HCT116 (cell line): ENCODE results near the gene SGIP1. TPM values are rescaled to one million over a fixed set of nuclear protein-coding genes. Genes with fewer than 3 reads are reported as not detected.

Experiments
- ATAC-seq: fragments of 200-7000 bp; cut with Tn5 transposase; 2 replicates; pipeline ENCODE4 v1.9.1; 2020; ENCODE audit warnings: mild to moderate bottlenecking, moderate library complexity
- BruUV-seq: library from RNA; stranded (reverse); fragments of 400-500 nt; replicated peaks from 2 replicates; lab custom pipeline; 2021; lab: Mats Ljungman, UMichigan
- CTCF ChIA-PET: fragments of 300-600 bp; sonication (Branson Sonifier 250); formaldehyde crosslinking; loops from one replicate; lab custom pipeline; 2021; ENCODE audit warnings: antibody characterized with exemption; lab: Charles Lee
- POLR2A ChIA-PET: fragments of 300-600, 350-600 bp; sonication (Branson Sonifier 250); formaldehyde crosslinking; loops from one replicate; lab custom pipeline; 2021; ENCODE audit warnings: antibody characterized with exemption; lab: Charles Lee
- RAD21 ChIA-PET, 2 experiments: fragments of 300-600 bp; sonication (Branson Sonifier 250); formaldehyde crosslinking; loops; one replicate each; lab custom pipeline; 2023; ENCODE audit warnings: low total read pairs in 2 of 2; ENCODE audit not compliant: uncharacterized antibody in 2 of 2, unreplicated experiment in 2 of 2, low non-redundant PET in 1 of 2; lab: Charles Lee
- DNase-seq: peaks from one replicate; pipeline ENCODE4 v3.0.0-alpha.2; 2010; ENCODE audit warnings: low read depth, low spot score
- H2AFZ ChIP-seq: fragments of 200-600 bp; shearing (Covaris generic), sonication (generic); 2 replicates; pipeline ENCODE4 v1.6.1; 2017; ENCODE audit warnings: low read depth, mixed run types, mixed read lengths, antibody characterized with exemption, low read length; ENCODE audit not compliant: poor library complexity, severe bottlenecking
- H3K27ac ChIP-seq: 2 replicates; pipeline ENCODE4 v1.5.1; 2012; ENCODE audit warnings: low read depth, low read length
- H3K27me3 ChIP-seq: fragments of 200-600 bp; sonication (generic); 2 replicates; pipeline ENCODE4 v1.6.1; 2016; ENCODE audit warnings: mixed run types, low read length, mixed read lengths; ENCODE audit not compliant: insufficient read depth
- H3K36me3 ChIP-seq, 2 experiments: fragments of 200-500 bp in 1 of 2; fragments of 200-600 bp in 1 of 2; sonication (Bioruptor generic) in 1 of 2; sonication (generic) in 1 of 2; 2 replicates each; pipeline versions ENCODE4 v1.5.1 to v1.6.1; 2014 to 2016; ENCODE audit warnings: low read length in 2 of 2, inconsistent platforms in 1 of 2, mixed read lengths in 1 of 2, mixed run types in 1 of 2; ENCODE audit not compliant: insufficient read depth in 2 of 2, control insufficient read depth in 1 of 2
- H3K4me1 ChIP-seq, 2 experiments: fragments of 200-600 bp in 1 of 2; sonication (generic) in 1 of 2; 2 replicates each; pipeline versions ENCODE4 v1.5.1 to v1.6.1; 2012 to 2017; ENCODE audit warnings: low read length in 2 of 2, inconsistent platforms in 1 of 2, mild to moderate bottlenecking in 1 of 2, mixed read lengths in 1 of 2, mixed run types in 1 of 2, moderate library complexity in 1 of 2; ENCODE audit not compliant: insufficient read depth in 2 of 2, control insufficient read depth in 1 of 2
- H3K4me2 ChIP-seq: fragments of 200-600 bp; sonication (generic); 2 replicates; pipeline ENCODE4 v1.6.1; 2017; ENCODE audit warnings: mixed run types, low read length, mixed read lengths
- H3K4me3 ChIP-seq, 2 experiments: fragments of 200-600 bp in 1 of 2; sonication (generic) in 1 of 2; replicated peaks in 1 of 2; 2 replicates each; pipeline ENCODE4 v1.5.1; 2011 to 2016; ENCODE audit warnings: low read length in 2 of 2, control low read depth in 1 of 2, low read depth in 1 of 2, mild to moderate bottlenecking in 1 of 2, mixed read lengths in 1 of 2, mixed run types in 1 of 2
- H3K79me2 ChIP-seq: fragments of 200-600 bp; sonication (generic); 2 replicates; pipeline ENCODE4 v1.6.1; 2017; ENCODE audit warnings: mild to moderate bottlenecking, mixed run types, low read length, moderate library complexity, mixed read lengths; ENCODE audit not compliant: insufficient read depth
- H3K9ac ChIP-seq: fragments of 200-600 bp; sonication (generic); 2 replicates; pipeline ENCODE4 v1.6.1; 2016; ENCODE audit warnings: low read length, mixed read lengths
- H3K9me2 ChIP-seq: fragments of 200-600 bp; sonication (generic), shearing (Covaris generic); 2 replicates; pipeline ENCODE4 v1.6.1; 2017; ENCODE audit warnings: mixed run types, mild to moderate bottlenecking, moderate library complexity; ENCODE audit not compliant: insufficient read depth
- H3K9me3 ChIP-seq, 2 experiments: fragments of 200-500 bp in 1 of 2; fragments of 200-600 bp in 1 of 2; sonication (Bioruptor generic) in 1 of 2; sonication (generic) in 1 of 2; 2 replicates each; pipeline ENCODE4 v1.6.1; 2014 to 2017; ENCODE audit warnings: low read length in 2 of 2, mixed read lengths in 2 of 2, inconsistent platforms in 1 of 2, low read depth in 1 of 2, mild to moderate bottlenecking in 1 of 2, mixed run types in 1 of 2, moderate library complexity in 1 of 2; ENCODE audit not compliant: control insufficient read depth in 1 of 2, insufficient read depth in 1 of 2
- H4K20me1 ChIP-seq: fragments of 200-600 bp; sonication (generic), shearing (Covaris generic); 2 replicates; pipeline ENCODE4 v1.6.1; 2017; ENCODE audit warnings: mixed run types, mild to moderate bottlenecking, moderate library complexity; ENCODE audit not compliant: insufficient read depth
- ATF3 ChIP-seq: IDR thresholded peaks from 2 replicates; pipeline ENCODE4 v1.6.1; 2012
- CBX3 ChIP-seq: IDR thresholded peaks from 2 replicates; pipeline ENCODE4 v1.6.1; 2012; ENCODE audit warnings: low read depth
- CEBPB ChIP-seq: IDR thresholded peaks from 2 replicates; pipeline ENCODE4 v1.6.1; 2012; ENCODE audit warnings: low read depth
- EGR1 ChIP-seq: IDR thresholded peaks from 2 replicates; pipeline ENCODE4 v1.6.1; 2012; ENCODE audit warnings: low read depth
- EZH2 ChIP-seq: fragments of 200-600 bp; sonication (generic); IDR thresholded peaks from 2 replicates; pipeline ENCODE4 v1.6.1; 2017; ENCODE audit warnings: antibody characterized with exemption, mixed run types
- EZH2phosphoT487 ChIP-seq: fragments of 200-600 bp; IDR thresholded peaks from 2 replicates; pipeline ENCODE4 v1.6.1; 2018; ENCODE audit warnings: antibody characterized with exemption, borderline replicate concordance
- JUND ChIP-seq: IDR thresholded peaks from 2 replicates; pipeline ENCODE4 v1.6.1; 2012
- MAX ChIP-seq: IDR thresholded peaks from 2 replicates; pipeline ENCODE4 v1.6.1; 2012
- SIN3A ChIP-seq: IDR thresholded peaks from 2 replicates; pipeline ENCODE4 v1.6.1; 2012; ENCODE audit warnings: low read depth
- SP1 ChIP-seq: IDR thresholded peaks from 2 replicates; pipeline ENCODE4 v1.6.1; 2012; ENCODE audit warnings: low read depth
- TCF7L2 ChIP-seq: IDR thresholded peaks from 2 replicates; pipeline ENCODE4 v1.7.0; 2011; ENCODE audit warnings: borderline replicate concordance, inconsistent platforms; ENCODE audit not compliant: insufficient read depth, insufficient read length; ENCODE audit errors: extremely low read depth
- YY1 ChIP-seq: IDR thresholded peaks from 2 replicates; pipeline ENCODE4 v1.6.1; 2011; ENCODE audit warnings: low read length, low read depth, moderate library complexity, mild to moderate bottlenecking; ENCODE audit not compliant: insufficient replicate concordance; ENCODE audit errors: extremely low read depth
- ZNF274 ChIP-seq: fragments of 200-500 bp; sonication (Bioruptor generic); IDR thresholded peaks from 2 replicates; pipeline ENCODE4 v1.6.1; 2014; ENCODE audit warnings: mild to moderate bottlenecking, low read depth, low read length, inconsistent platforms
- intact Hi-C: fragments of 100-400 bp; cut with micrococcal nuclease; formaldehyde crosslinking; loops from 2 replicates; pipeline ENCODE4 v1.10.0; 2022
- total RNA-seq: library from RNA; stranded (reverse); gene quantifications from one replicate; pipeline ENCODE4 v1.2.1, GENCODE V29; 2021; ENCODE audit not compliant: unreplicated experiment
- TF ChIP-seq, protein P1 (sequence below): IDR thresholded peaks from 2 replicates; pipeline ENCODE4 v1.6.1; 2012; ENCODE audit warnings: low read depth
- TF ChIP-seq, protein P2 (sequence below): IDR thresholded peaks from 2 replicates; pipeline ENCODE4 v1.6.1; 2011; ENCODE audit warnings: mild to moderate bottlenecking, low read length, moderate library complexity; ENCODE audit not compliant: insufficient replicate concordance; ENCODE audit errors: extremely low read depth

Gene SGIP1
- total RNA-seq, 1 experiment from 2014 or later: 0.15 TPM

- TF ChIP-seq CBX3: no peak
- no peak for TF ChIP-seq EZH2phosphoT487
- TF ChIP-seq ATF3: no peak
- no peak for TF ChIP-seq YY1
These were observed 27.6 kb upstream of the SGIP1 start (continued) for GRCh38 chr1:66506393-66506687.

- intact Hi-C loops: no loop called here
- POLR2A ChIA-PET: no interaction called here
These were observed 27.0 kb upstream of the SGIP1 start for GRCh38 chr1:66506991-66507390.

More at GRCh38 chr1:66506991-66507390, 27.0 kb upstream of the SGIP1 start:
- TF ChIP-seq CBX3: no peak
- no peak for TF ChIP-seq SIN3A
- no peak for TF ChIP-seq EZH2phosphoT487
- no peak for TF ChIP-seq JUND
- no peak for TF ChIP-seq TCF7L2
- no peak for TF ChIP-seq CEBPB
- TF ChIP-seq, protein P1, sequence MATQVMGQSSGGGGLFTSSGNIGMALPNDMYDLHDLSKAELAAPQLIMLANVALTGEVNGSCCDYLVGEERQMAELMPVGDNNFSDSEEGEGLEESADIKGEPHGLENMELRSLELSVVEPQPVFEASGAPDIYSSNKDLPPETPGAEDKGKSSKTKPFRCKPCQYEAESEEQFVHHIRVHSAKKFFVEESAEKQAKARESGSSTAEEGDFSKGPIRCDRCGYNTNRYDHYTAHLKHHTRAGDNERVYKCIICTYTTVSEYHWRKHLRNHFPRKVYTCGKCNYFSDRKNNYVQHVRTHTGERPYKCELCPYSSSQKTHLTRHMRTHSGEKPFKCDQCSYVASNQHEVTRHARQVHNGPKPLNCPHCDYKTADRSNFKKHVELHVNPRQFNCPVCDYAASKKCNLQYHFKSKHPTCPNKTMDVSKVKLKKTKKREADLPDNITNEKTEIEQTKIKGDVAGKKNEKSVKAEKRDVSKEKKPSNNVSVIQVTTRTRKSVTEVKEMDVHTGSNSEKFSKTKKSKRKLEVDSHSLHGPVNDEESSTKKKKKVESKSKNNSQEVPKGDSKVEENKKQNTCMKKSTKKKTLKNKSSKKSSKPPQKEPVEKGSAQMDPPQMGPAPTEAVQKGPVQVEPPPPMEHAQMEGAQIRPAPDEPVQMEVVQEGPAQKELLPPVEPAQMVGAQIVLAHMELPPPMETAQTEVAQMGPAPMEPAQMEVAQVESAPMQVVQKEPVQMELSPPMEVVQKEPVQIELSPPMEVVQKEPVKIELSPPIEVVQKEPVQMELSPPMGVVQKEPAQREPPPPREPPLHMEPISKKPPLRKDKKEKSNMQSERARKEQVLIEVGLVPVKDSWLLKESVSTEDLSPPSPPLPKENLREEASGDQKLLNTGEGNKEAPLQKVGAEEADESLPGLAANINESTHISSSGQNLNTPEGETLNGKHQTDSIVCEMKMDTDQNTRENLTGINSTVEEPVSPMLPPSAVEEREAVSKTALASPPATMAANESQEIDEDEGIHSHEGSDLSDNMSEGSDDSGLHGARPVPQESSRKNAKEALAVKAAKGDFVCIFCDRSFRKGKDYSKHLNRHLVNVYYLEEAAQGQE: no peak
- TF ChIP-seq, protein P2, sequence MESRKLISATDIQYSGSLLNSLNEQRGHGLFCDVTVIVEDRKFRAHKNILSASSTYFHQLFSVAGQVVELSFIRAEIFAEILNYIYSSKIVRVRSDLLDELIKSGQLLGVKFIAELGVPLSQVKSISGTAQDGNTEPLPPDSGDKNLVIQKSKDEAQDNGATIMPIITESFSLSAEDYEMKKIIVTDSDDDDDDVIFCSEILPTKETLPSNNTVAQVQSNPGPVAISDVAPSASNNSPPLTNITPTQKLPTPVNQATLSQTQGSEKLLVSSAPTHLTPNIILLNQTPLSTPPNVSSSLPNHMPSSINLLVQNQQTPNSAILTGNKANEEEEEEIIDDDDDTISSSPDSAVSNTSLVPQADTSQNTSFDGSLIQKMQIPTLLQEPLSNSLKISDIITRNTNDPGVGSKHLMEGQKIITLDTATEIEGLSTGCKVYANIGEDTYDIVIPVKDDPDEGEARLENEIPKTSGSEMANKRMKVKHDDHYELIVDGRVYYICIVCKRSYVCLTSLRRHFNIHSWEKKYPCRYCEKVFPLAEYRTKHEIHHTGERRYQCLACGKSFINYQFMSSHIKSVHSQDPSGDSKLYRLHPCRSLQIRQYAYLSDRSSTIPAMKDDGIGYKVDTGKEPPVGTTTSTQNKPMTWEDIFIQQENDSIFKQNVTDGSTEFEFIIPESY: no peak
- TF ChIP-seq SP1: no peak
- no peak for TF ChIP-seq EZH2
- TF ChIP-seq ZNF274: no peak
- TF ChIP-seq EGR1: no peak
- no peak for TF ChIP-seq YY1
- TF ChIP-seq MAX: no peak
- Histone ChIP-seq H3K79me2 (no peaks in the 10 kb centered on the region), H3K4me3 (no peak overlapping the region), H3K9me3 (no peaks in the 10 kb centered on the region), H3K36me3 (no peaks in the 10 kb centered on the region), H3K27me3 (no peaks in the 10 kb centered on the region), H4K20me1 (no peaks in the 10 kb centered on the region), H3K4me1 (no peaks in the 10 kb centered on the region; a peak in 1 of 4 replicates), H3K9me2 (no peaks in the 10 kb centered on the region), H3K27ac (no peak overlapping the region), H2AFZ (no peak overlapping the region), H3K4me2 (no peak overlapping the region), H3K9ac (no peak overlapping the region)
- ChIA-PET RAD21 (no interaction called here), CTCF (interaction anchor here (1.0 to 1.8 kb wide), 2 partner anchors 39 to 219 kb away, joined by 3 to 7 read pairs; no protein-coding TSS in a partner anchor)
- no TSS peak for BruUV-seq
- ATAC-seq (no peak), DNase-seq (no peak)
